KMS-11 (cell line): ENCODE data around the gene GPX8.

Experiments used
- H2AFZ ChIP-seq: fragments of 200-600 bp; sonication (generic); 2 replicates; pipeline ENCODE4 v1.6.1; 2016; ENCODE audit warnings: antibody characterized with exemption, mixed run types, low read depth
- H3K27ac ChIP-seq: fragments of 200-600 bp; sonication (generic); 2 replicates; pipeline ENCODE4 v1.6.1; 2016; ENCODE audit warnings: mild to moderate bottlenecking, mixed run types
- H3K27me3 ChIP-seq: fragments of 200-600 bp; sonication (generic); 2 replicates; pipeline ENCODE4 v1.6.1; 2017; ENCODE audit warnings: mild to moderate bottlenecking, low read depth, mixed run types, moderate library complexity; ENCODE audit not compliant: insufficient read depth
- H3K36me3 ChIP-seq: fragments of 200-600 bp; sonication (generic); 2 replicates; pipeline ENCODE4 v1.6.1; 2017; ENCODE audit warnings: mild to moderate bottlenecking, mixed run types; ENCODE audit not compliant: insufficient read depth
- H3K4me1 ChIP-seq: fragments of 200-600 bp; sonication (generic); 2 replicates; pipeline ENCODE4 v1.6.1; 2016; ENCODE audit warnings: mild to moderate bottlenecking, low read depth, mixed run types; ENCODE audit not compliant: poor library complexity, severe bottlenecking
- H3K4me2 ChIP-seq: fragments of 200-600 bp; sonication (generic); 2 replicates; pipeline ENCODE4 v1.7.0; 2016; ENCODE audit warnings: mild to moderate bottlenecking, mixed run types
- H3K4me3 ChIP-seq: fragments of 200-600 bp; sonication (generic); IDR thresholded peaks from 2 replicates; pipeline ENCODE4 v1.6.1; 2017; ENCODE audit warnings: low read depth, low read length, mixed read lengths; ENCODE audit not compliant: insufficient read depth
- H3K79me2 ChIP-seq: fragments of 200-600 bp; sonication (generic); 2 replicates; pipeline ENCODE4 v1.6.1; 2016; ENCODE audit warnings: low read depth, mixed run types; ENCODE audit not compliant: insufficient read depth
- H3K9ac ChIP-seq: fragments of 200-600 bp; sonication (generic); 2 replicates; pipeline ENCODE4 v1.6.1; 2016; ENCODE audit warnings: mild to moderate bottlenecking, mixed run types
- H4K20me1 ChIP-seq: fragments of 200-600 bp; sonication (generic); 2 replicates; pipeline ENCODE4 v1.6.1; 2016; ENCODE audit warnings: mild to moderate bottlenecking, mixed run types; ENCODE audit not compliant: insufficient read depth
- CTCF ChIP-seq: fragments of 200-600 bp; sonication (generic); conservative IDR thresholded peaks from 2 replicates; pipeline ENCODE4 v1.6.1; 2017; ENCODE audit warnings: low read depth, mild to moderate bottlenecking, antibody characterized with exemption, low read length, moderate library complexity, mixed read lengths

The GPX8 gene

DNA sequence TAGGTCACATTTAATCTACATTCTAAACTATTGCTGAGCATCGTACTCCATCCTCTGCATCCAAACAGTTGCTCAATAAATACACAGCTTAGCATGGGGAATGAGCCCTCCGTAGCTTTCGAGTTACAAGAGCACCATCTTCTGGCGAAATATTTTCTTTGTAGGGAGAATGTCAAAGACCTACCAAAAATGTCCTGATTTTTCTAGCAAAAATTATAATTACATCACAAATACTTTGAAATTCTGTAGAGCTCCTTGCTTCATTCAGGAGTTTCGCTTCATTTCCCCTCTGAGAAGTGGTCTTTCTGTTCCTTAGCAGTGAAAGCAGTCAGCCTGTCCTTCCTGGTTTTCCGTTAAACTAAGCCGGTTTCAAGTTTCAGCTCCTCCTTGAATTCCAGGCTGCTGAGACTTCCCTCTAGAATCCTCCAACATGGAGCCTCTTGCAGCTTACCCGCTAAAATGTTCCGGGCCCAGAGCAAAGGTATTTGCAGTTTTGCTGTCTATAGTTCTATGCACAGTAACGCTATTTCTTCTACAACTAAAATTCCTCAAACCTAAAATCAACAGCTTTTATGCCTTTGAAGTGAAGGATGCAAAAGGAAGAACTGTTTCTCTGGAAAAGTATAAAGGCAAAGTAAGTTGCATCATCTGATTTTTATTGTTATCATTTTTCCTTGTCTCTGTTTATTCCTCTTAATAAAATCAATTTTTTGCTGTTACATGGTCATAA is at the start of gene GPX8:
Gene GPX8 (plus strand): TSS at position 409 of the 730 bp plus-strand sequence. CDS start 22 bp downstream, at position 431.
- no peak within 1 kb of the TSS for H3K27ac ChIP-seq
- H3K4me3 ChIP-seq, result no peak within 1 kb of the TSS
- H2AFZ ChIP-seq, result no peak within 1 kb of the TSS
- peak; percentile 79 for TF ChIP-seq CTCF
- H3K79me2 ChIP-seq, result no peaks in the 10 kb centered on the region
- no peaks in the 10 kb centered on the region for H3K27me3 ChIP-seq
- H3K4me1 ChIP-seq, result no peaks in the 10 kb centered on the region
- no peaks in the 10 kb centered on the region for H4K20me1 ChIP-seq
- H3K9ac ChIP-seq, result no peak within 1 kb of the TSS
- no peak within 1 kb of the TSS for H3K4me2 ChIP-seq
- H3K36me3 ChIP-seq, result no peaks in the 10 kb centered on the region

DNA sequence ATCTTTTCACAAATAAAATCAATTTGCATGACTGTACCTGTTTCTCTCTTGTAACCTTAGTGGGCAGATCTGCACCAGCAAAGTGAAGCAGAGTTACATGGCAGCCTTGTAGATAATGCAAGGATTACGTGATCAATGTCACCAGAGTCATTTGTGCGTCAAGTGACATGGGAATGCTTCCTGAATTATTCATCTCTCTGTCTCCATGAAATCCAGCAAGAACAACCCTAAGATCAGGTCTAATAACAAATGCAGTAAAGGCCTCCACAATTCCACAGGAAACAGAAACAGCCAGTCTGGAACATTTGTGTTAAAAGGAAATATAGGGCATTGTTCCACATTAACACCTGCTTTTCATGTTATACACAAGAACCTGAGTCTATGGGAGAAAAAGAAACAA is 49.8 kb upstream of the GPX8 start:
- TF ChIP-seq CTCF, result no peak
- H2AFZ ChIP-seq, result no peak overlapping the region
- no peaks in the 10 kb centered on the region for H3K27me3 ChIP-seq
- no peak overlapping the region for H3K4me3 ChIP-seq
- no peak overlapping the region for H3K4me2 ChIP-seq
- no peak overlapping the region for H3K27ac ChIP-seq
- no peaks in the 10 kb centered on the region for H3K79me2 ChIP-seq
- no peaks in the 10 kb centered on the region for H3K36me3 ChIP-seq
- no peaks in the 10 kb centered on the region for H3K4me1 ChIP-seq
- no peak overlapping the region for H3K9ac ChIP-seq
- H4K20me1 ChIP-seq, result no peaks in the 10 kb centered on the region

DNA sequence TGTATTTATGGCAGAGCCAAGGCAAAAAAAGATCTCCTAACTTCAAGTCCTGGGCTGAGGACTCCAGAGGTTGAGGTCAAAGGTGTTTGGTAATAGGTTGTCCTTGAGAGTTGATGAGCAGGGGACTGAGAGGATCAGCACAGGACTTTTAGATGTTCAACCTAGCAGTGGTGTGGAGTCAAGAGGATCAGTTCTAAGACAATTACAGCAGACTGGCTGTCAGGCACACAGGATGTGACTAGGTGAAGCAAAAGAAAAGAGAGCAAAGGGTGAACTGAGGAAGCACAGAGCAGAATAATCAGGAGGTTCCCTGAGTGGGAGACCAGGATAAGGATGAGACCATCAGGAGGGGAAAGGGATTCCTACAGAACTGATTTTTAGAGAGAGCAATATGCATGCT is 46.6 kb upstream of the GPX8 start:
- H3K4me1 ChIP-seq, result no peaks in the 10 kb centered on the region

DNA sequence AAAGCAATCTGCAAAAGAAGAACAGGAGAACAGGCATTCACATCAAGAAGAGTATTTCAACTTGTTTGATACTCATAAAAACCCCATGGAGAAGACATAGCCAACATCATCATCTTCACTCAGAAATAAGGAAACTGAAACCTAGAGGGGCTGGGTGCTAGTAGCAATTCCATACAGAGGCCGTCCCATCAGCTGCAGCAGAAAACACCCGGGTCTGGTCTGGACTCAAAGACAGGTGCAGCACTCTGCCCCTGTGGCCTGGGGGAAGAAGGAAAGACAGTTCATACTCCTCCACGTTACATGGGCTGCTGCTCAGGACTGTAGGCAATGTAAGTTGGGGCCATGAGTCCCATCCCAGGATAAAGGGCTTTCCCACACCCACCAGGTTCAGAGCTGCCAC is 45.9 kb upstream of the GPX8 start:
- TF ChIP-seq CTCF, result no peak
- Histone ChIP-seq H3K4me2 (no peak overlapping the region), H3K36me3 (no peaks in the 10 kb centered on the region), H3K4me1 (no peaks in the 10 kb centered on the region), H3K79me2 (no peaks in the 10 kb centered on the region), H2AFZ (no peak overlapping the region), H4K20me1 (no peaks in the 10 kb centered on the region), H3K9ac (no peak overlapping the region), H3K27ac (no peak overlapping the region), H3K4me3 (no peak overlapping the region), H3K27me3 (no peaks in the 10 kb centered on the region)

More for the DNA sequence above, 46.6 kb upstream of the GPX8 start:
- H3K4me2 ChIP-seq, result no peak overlapping the region
- no peaks in the 10 kb centered on the region for H3K27me3 ChIP-seq
- no peaks in the 10 kb centered on the region for H4K20me1 ChIP-seq
- TF ChIP-seq CTCF, result no peak
- no peak overlapping the region for H2AFZ ChIP-seq
- H3K4me3 ChIP-seq, result no peak overlapping the region
- no peaks in the 10 kb centered on the region for H3K79me2 ChIP-seq
- H3K9ac ChIP-seq, result no peak overlapping the region
- H3K27ac ChIP-seq, result no peak overlapping the region
- no peaks in the 10 kb centered on the region for H3K36me3 ChIP-seq
